T-cell (primary cell): Measurements from ENCODE around the gene TMEM17. TPM values are rescaled to one million over a fixed set of nuclear protein-coding genes. Genes with fewer than 3 reads are reported as not detected.
"Not testable (repeated sequence)": the region's sequence is repeated elsewhere in the genome, so short reads cannot be mapped to it uniquely, and the experiment has no call there.

ENCODE experiments used
- ATAC-seq, 4 experiments: fragments of 200-7000 bp in 3 of 4; fragments of 150-1000 bp in 1 of 4; cut with Tn5 transposase; replicated peaks in 1 of 4; 1 replicate in 3 of 4; 2 replicates in 1 of 4; pipeline ENCODE4 v1.10.0; 2021; ENCODE audit warnings: moderate library complexity in 3 of 4, mild to moderate bottlenecking in 2 of 4, moderate number of reproducible peaks in 1 of 4
- CTCF ChIA-PET, 2 donors: fragments of 300-600 bp; sonication (Branson Sonifier 250); formaldehyde crosslinking; loops; one replicate each; lab custom pipeline; 2022; ENCODE audit warnings: antibody characterized with exemption in 2 of 2; lab: Charles Lee
- POLR2A ChIA-PET, 2 donors: fragments of 300-600 bp; sonication (Branson Sonifier 250); formaldehyde crosslinking; loops; one replicate each; lab custom pipeline; 2022; ENCODE audit warnings: antibody characterized with exemption in 2 of 2; lab: Charles Lee
- DNase-seq, 35 experiments: peaks; one replicate each; pipeline versions ENCODE4 v3.0.0 to v3.0.0-alpha.2; 2013 to 2023
- H3K27ac ChIP-seq: one replicate; pipeline ENCODE4 v1.5.1; 2013; ENCODE audit warnings: low read length
- H3K27me3 ChIP-seq, 2 experiments: replicated peaks in 1 of 2; 1 replicate in 1 of 2; 2 replicates in 1 of 2; pipeline versions ENCODE4 v1.6.1 to v1.7.0; 2013; ENCODE audit warnings: low read length in 1 of 2, mixed read lengths in 1 of 2; ENCODE audit not compliant: control insufficient read depth in 2 of 2, insufficient read depth in 2 of 2; ENCODE audit errors: extremely low read depth in 1 of 2
- H3K36me3 ChIP-seq, 2 donors: 1 replicate in 1 of 2; 2 replicates in 1 of 2; pipeline versions ENCODE4 v1.6.1 to v1.7.0; 2013; ENCODE audit warnings: low read length in 1 of 2; ENCODE audit not compliant: control insufficient read depth in 2 of 2, insufficient read depth in 1 of 2; ENCODE audit errors: extremely low read depth in 1 of 2
- H3K4me1 ChIP-seq, 2 experiments: 1 replicate in 1 of 2; 2 replicates in 1 of 2; pipeline versions ENCODE4 v1.6.1 to v1.7.0; 2013; ENCODE audit warnings: low read length in 2 of 2, mixed read lengths in 1 of 2; ENCODE audit not compliant: insufficient read depth in 2 of 2, control insufficient read depth in 1 of 2; ENCODE audit errors: extremely low read depth in 1 of 2
- H3K4me3 ChIP-seq, 2 donors: 1 replicate in 1 of 2; 2 replicates in 1 of 2; pipeline versions ENCODE4 v1.5.1 to v1.7.0; 2013; ENCODE audit warnings: mild to moderate bottlenecking in 2 of 2, low read length in 1 of 2, moderate library complexity in 1 of 2; ENCODE audit not compliant: control insufficient read depth in 1 of 2; ENCODE audit errors: extremely low read depth in 1 of 2
- H3K9me3 ChIP-seq: 2 replicates; pipeline ENCODE4 v1.7.0; 2013
- H3K27ac Mint-ChIP-seq, 2 donors: one replicate each; pipeline ENCODE4 v1.8.0; 2020 to 2021; ENCODE audit warnings: mild to moderate bottlenecking in 2 of 2, mixed read lengths in 2 of 2
- H3K27me3 Mint-ChIP-seq, 2 donors: one replicate each; pipeline ENCODE4 v1.8.0; 2021 to 2022; ENCODE audit warnings: mixed read lengths in 2 of 2
- H3K36me3 Mint-ChIP-seq: one replicate; pipeline ENCODE4 v1.8.0; 2021; ENCODE audit warnings: mixed read lengths
- H3K4me1 Mint-ChIP-seq, 3 donors: one replicate each; pipeline ENCODE4 v1.8.0; 2020 to 2022; ENCODE audit warnings: mixed read lengths in 3 of 3, mild to moderate bottlenecking in 1 of 3
- H3K4me3 Mint-ChIP-seq, 3 donors: one replicate each; pipeline ENCODE4 v1.8.0; 2020 to 2022; ENCODE audit warnings: mild to moderate bottlenecking in 3 of 3, mixed read lengths in 3 of 3, moderate library complexity in 3 of 3
- H3K9me3 Mint-ChIP-seq, 3 donors: one replicate each; pipeline ENCODE4 v1.8.0; 2020 to 2022; ENCODE audit warnings: mixed read lengths in 3 of 3
- WGBS: methylation state at CpG from one replicate; pipeline ENCODE4 v1.1.5; 2013; ENCODE audit warnings: missing lambda C conversion rate; ENCODE audit not compliant: insufficient coverage; 5-methylcytosine and 5-hydroxymethylcytosine counted together
- total RNA-seq, 35 experiments: library from RNA in 6 of 35; stranded (reverse) in 6 of 35; fragments of 120-200 nt in 1 of 35; gene quantifications; one replicate each; pipeline versions ENCODE4 v1.2.1 to v1.2.4 and lab custom pipeline; 2013 to 2026

The TMEM17 gene
- total RNA-seq, 5 donors from 2014 or later (not counting 1 experiment from before 2014, with no cell fraction given), result 0.15 to 0.19 (median 0.16) TPM; not detected in 2

- ChIA-PET POLR2A (no interaction called here), CTCF (no interaction called here)
- Mint-ChIP-seq H3K27ac (no peak overlapping the region), H3K4me1 (no peaks in the 10 kb centered on the region), H3K36me3 (no peaks in the 10 kb centered on the region), H3K9me3 (peaks cover 7 to 16% (median 13%) of the 10 kb centered on the region in 3 donors), H3K4me3 (no peak overlapping the region), H3K27me3 (peaks cover 30% of the 10 kb centered on the region in 2 donors)
- no peak overlapping the region for H3K27ac ChIP-seq
- H3K4me3 ChIP-seq, result no peak overlapping the region
- H3K36me3 ChIP-seq, result no peaks in the 10 kb centered on the region
- no peaks in the 10 kb centered on the region for H3K9me3 ChIP-seq
- no peaks in the 10 kb centered on the region for H3K4me1 ChIP-seq
- no peak for ATAC-seq
- DNase-seq, result no peak
- peaks cover 0 to 10% of the 10 kb centered on the region in 2 experiments for H3K27me3 ChIP-seq
Observed at GRCh38 chr2:62529758-62530157, 23.8 kb upstream of the TMEM17 start.

- ChIA-PET CTCF (no interaction called here), POLR2A (no interaction called here)
- ATAC-seq (no peak), DNase-seq (no peak)
- no peak overlapping the region for H3K27ac ChIP-seq
- H3K36me3 ChIP-seq, result no peaks in the 10 kb centered on the region
- H3K4me3 Mint-ChIP-seq, result no peak overlapping the region
- peaks cover 0 to 14% of the 10 kb centered on the region in 2 experiments for H3K27me3 ChIP-seq
- H3K4me1 Mint-ChIP-seq, result no peaks in the 10 kb centered on the region
- H3K27me3 Mint-ChIP-seq, result peaks cover 33 to 39% of the 10 kb centered on the region in 2 donors
- no peaks in the 10 kb centered on the region for H3K9me3 ChIP-seq
- H3K9me3 Mint-ChIP-seq, result peaks cover 0 to 11% (median 0%) of the 10 kb centered on the region in 3 donors
- no peak overlapping the region for H3K4me3 ChIP-seq
- no peaks in the 10 kb centered on the region for H3K36me3 Mint-ChIP-seq
- no peak overlapping the region for H3K27ac Mint-ChIP-seq
- no peaks in the 10 kb centered on the region for H3K4me1 ChIP-seq
- WGBS, result no CpG with 5 or more reads among the region's 3 CpGs
Observed at GRCh38 chr2:62527478-62528210, 21.6 kb upstream of the TMEM17 start.

DNA sequence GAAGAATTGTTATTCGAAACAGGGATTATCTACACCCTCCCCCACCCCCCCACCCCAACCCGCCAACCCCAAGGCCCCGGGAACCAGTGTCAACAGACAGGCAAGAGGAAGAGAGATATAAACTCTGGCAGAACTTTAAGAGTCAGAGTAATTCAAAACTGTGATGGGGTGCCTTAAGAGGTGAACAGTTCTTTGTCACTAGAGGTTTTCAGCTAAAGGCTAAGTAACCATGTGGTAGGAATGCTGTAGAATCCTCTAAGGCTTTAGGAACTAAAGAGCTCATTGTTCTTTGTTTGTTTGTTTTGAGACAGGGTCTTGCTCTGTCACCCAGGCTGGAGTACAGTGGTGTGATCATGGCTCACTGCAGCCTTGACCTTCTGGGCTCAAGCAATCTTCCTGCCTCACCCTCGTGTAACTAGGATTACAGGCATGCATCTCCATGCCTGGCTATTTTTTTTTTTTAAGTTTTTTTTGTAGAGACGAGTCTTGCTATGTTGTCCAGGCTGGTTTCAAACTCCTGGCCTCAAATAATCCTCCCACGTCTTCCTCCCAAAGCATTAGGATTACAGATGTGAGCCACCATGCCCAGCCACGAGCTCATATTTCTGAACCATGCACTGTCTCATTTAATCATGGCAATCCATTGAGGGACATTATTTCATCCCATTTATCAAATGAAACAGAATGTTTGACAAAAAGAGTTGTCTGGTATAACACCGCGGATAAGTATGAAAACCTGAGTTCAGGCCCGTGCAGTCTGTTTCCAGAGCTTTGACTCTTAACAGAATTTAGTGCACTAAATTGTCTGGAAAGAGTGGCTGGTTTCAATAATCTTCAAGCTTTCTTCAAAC, 20.8 kb upstream of the TMEM17 start:
- ATAC-seq, result no peak

DNA sequence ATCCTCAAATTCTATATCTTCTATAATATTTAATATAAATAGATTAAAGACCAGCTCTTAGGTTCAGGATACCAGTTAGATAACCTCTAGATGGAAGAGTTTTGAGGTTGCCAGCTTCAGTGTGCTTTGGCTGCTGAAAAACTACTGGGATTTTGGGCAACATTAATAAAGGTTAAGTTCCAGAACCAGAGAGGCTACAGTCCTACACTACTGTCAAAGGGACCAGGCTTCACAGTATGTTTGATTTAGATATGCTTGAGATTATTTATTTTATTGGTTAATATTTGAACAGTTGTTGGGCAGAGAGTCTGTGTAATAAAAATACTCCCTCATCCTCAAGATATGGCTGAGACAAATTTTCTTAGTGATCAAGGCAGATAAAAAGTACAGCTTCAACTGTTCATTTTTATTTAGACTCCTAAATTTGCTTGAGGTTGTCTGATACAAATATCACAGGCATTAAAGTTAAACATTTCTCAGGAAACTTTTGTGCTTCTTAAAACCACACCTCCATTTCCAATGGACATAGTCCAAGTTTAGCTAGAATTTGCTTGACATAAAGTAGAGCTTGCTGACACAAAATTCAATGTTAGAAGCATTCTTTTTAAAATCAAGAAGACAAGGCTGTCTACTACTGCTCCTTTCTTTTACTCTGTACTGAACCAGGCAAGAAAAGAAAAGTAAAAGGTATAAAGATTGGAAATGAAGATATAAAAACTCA, 19.7 kb upstream of the TMEM17 start:
- ChIA-PET CTCF (no interaction called here), POLR2A (interaction anchor here in 1 of 2 donors (0.6 kb wide), 1 partner anchor 572 kb away, joined by 8 read pairs; no protein-coding TSS in a partner anchor)
- peaks cover 24 to 33% of the 10 kb centered on the region in 2 donors for H3K27me3 Mint-ChIP-seq

More for the DNA sequence above, 20.8 kb upstream of the TMEM17 start:
- no peak for DNase-seq
- H3K4me1 ChIP-seq, result no peaks in the 10 kb centered on the region
- Mint-ChIP-seq H3K9me3 (peaks cover 0 to 4% (median 0%) of the 10 kb centered on the region in 3 donors), H3K4me3 (no peak overlapping the region), H3K4me1 (no peaks in the 10 kb centered on the region), H3K27ac (no peak overlapping the region), H3K27me3 (peaks cover 27 to 33% of the 10 kb centered on the region in 2 donors), H3K36me3 (no peaks in the 10 kb centered on the region)
- no peaks in the 10 kb centered on the region for H3K36me3 ChIP-seq
- 95% methylated on average over 5 of the region's 10 CpGs for WGBS
- H3K27ac ChIP-seq, result no peak overlapping the region
- peaks cover 0 to 15% of the 10 kb centered on the region in 2 experiments for H3K27me3 ChIP-seq
- ChIA-PET POLR2A (no interaction called here), CTCF (interaction anchor here in 1 of 2 donors (0.5 kb wide), 1 partner anchor 482 kb away, joined by 3 read pairs; no protein-coding TSS in a partner anchor)
- H3K9me3 ChIP-seq, result no peaks in the 10 kb centered on the region
- no peak overlapping the region for H3K4me3 ChIP-seq

DNA sequence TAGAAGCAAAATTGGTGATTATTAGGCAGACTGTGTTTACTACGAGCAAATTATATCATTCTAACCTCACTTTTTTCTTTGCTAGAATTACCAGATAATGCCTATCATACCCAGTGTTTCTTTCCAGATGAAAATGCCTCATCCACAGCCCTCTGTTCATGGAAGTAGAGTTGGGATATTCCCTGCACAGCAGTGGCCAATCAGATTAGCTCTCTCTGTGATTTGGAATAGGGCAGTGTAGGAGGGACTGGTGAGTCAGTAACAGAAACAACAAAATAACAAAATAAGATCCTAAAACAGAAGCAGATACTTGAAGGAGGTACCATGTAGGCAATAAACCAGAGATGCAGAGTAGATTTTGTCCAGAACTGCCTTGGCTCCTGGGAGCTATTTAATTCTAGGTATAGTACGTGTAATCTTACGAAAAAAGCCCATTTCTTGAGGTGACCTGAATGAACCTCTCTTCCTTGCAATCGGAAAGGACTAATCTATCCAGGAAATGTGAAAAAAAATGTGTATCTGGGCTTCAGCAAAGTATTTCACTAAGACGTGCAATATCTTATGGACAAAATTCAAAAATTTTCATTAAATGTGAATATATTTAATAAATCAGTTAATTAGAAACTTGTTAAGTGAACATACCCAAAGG, 18.4 kb upstream of the TMEM17 start:
- Mint-ChIP-seq H3K4me1 (no peaks in the 10 kb centered on the region), H3K27me3 (peaks cover 20 to 27% of the 10 kb centered on the region in 2 donors), H3K9me3 (peaks cover 0 to 4% (median 3%) of the 10 kb centered on the region in 3 donors), H3K36me3 (no peaks in the 10 kb centered on the region), H3K4me3 (no peak overlapping the region), H3K27ac (no peak overlapping the region)
- no peaks in the 10 kb centered on the region for H3K4me1 ChIP-seq
- WGBS, result no CpG with 5 or more reads among the region's 5 CpGs
- ATAC-seq, result no peak
- H3K27ac ChIP-seq, result no peak overlapping the region
- DNase-seq, result no peak
- ChIA-PET CTCF (no interaction called here), POLR2A (no interaction called here)
- no peaks in the 10 kb centered on the region for H3K36me3 ChIP-seq
- H3K9me3 ChIP-seq, result no peaks in the 10 kb centered on the region
- H3K27me3 ChIP-seq, result peaks cover 0 to 11% of the 10 kb centered on the region in 2 experiments
- no peak overlapping the region for H3K4me3 ChIP-seq

More for the DNA sequence above, 19.7 kb upstream of the TMEM17 start:
- Mint-ChIP-seq H3K4me1 (no peaks in the 10 kb centered on the region), H3K9me3 (peaks cover 0 to 4% (median 0%) of the 10 kb centered on the region in 3 donors), H3K27ac (no peak overlapping the region), H3K36me3 (no peaks in the 10 kb centered on the region), H3K4me3 (no peak overlapping the region)
- H3K36me3 ChIP-seq, result no peaks in the 10 kb centered on the region
- no peak overlapping the region for H3K27ac ChIP-seq
- ATAC-seq (no peak), DNase-seq (no peak)
- no peak overlapping the region for H3K4me3 ChIP-seq
- peaks cover 0 to 11% of the 10 kb centered on the region in 2 experiments for H3K27me3 ChIP-seq
- H3K4me1 ChIP-seq, result no peaks in the 10 kb centered on the region
- H3K9me3 ChIP-seq, result no peaks in the 10 kb centered on the region

GRCh38 chr2:62521061-62521460, 15.1 kb upstream of the TMEM17 start:
- CTCF ChIA-PET, H3K27ac ChIP-seq, DNase-seq, H3K36me3 ChIP-seq, H3K9me3 ChIP-seq, H3K4me1 Mint-ChIP-seq, H3K27ac Mint-ChIP-seq, ATAC-seq, H3K4me1 ChIP-seq, H3K4me3 ChIP-seq, H3K4me3 Mint-ChIP-seq, H3K36me3 Mint-ChIP-seq, POLR2A ChIA-PET: not testable (repeated sequence)
- 90% methylated on average over 11 of the region's 14 CpGs for WGBS
- peaks cover 0 to 22% (median 13%) of the 10 kb centered on the region in 3 donors for H3K9me3 Mint-ChIP-seq
- H3K27me3 Mint-ChIP-seq, result peaks cover 17 to 25% of the 10 kb centered on the region in 2 donors
- H3K27me3 ChIP-seq, result peaks cover 0 to 11% of the 10 kb centered on the region in 2 experiments
